HepG2 (cell line): Measurements from ENCODE around the gene XPR1. TPM values are rescaled to one million over a fixed set of nuclear protein-coding genes. Genes with fewer than 3 reads are reported as not detected.

Source experiments
- BCL3 ChIP-seq: sonication (generic); formaldehyde crosslinking; IDR thresholded peaks from 2 replicates; pipeline ENCODE4 v1.5.1; 2020; ENCODE audit warnings: mild to moderate bottlenecking, missing genetic modification reagents, moderate library complexity
- MIXL1 ChIP-seq: IDR thresholded peaks from 2 replicates; pipeline ENCODE4 v1.6.1; 2016
- NR2C2 ChIP-seq: sonication (generic); formaldehyde crosslinking; IDR thresholded peaks from 2 replicates; pipeline ENCODE4 v1.4.0; 2020; ENCODE audit warnings: missing genetic modification reagents, mild to moderate bottlenecking, moderate library complexity, borderline replicate concordance
- PRPF4 ChIP-seq: fragments of 200-400 bp; formaldehyde crosslinking; IDR thresholded peaks from 2 replicates; pipeline ENCODE4 v1.6.1; 2016; ENCODE audit warnings: low read length, low read depth; ENCODE audit not compliant: poor library complexity, severe bottlenecking
- RAD21 ChIP-seq: fragments of 450-650 bp; formaldehyde crosslinking; IDR thresholded peaks from 2 replicates; pipeline ENCODE4 v1.5.0; 2020; ENCODE audit warnings: mild to moderate bottlenecking
- SAP130 ChIP-seq: IDR thresholded peaks from 2 replicates; pipeline ENCODE4 v1.6.1; 2016; ENCODE audit warnings: low read depth
- TMF1 ChIP-seq: sonication (generic); formaldehyde crosslinking; IDR thresholded peaks from 2 replicates; pipeline ENCODE4 v1.8.1; 2022; ENCODE audit warnings: low read depth, missing genetic modification reagents
- ZNF260 ChIP-seq: sonication (generic); formaldehyde crosslinking; IDR thresholded peaks from 2 replicates; pipeline ENCODE4 v1.4.0; 2020; ENCODE audit warnings: missing genetic modification reagents, low read depth, mild to moderate bottlenecking, borderline replicate concordance
- ZNF510 ChIP-seq: sonication (generic); formaldehyde crosslinking; IDR thresholded peaks from 2 replicates; pipeline ENCODE4 v1.4.0; 2020; ENCODE audit warnings: low read depth, mild to moderate bottlenecking, missing genetic modification reagents
- ZNF770 ChIP-seq: sonication (generic); formaldehyde crosslinking; IDR thresholded peaks from 2 replicates; pipeline ENCODE4 v1.5.0; 2020; ENCODE audit warnings: mild to moderate bottlenecking, missing genetic modification reagents
- ZNF777 ChIP-seq: sonication (generic); formaldehyde crosslinking; IDR thresholded peaks from 2 replicates; pipeline ENCODE4 v1.4.0; 2020; ENCODE audit warnings: missing genetic modification reagents
- polyA plus RNA-seq, 8 experiments: library from polyadenylated mRNA; depleted of rRNA in 3 of 8; stranded (reverse) in 7 of 8; unstranded in 1 of 8; fragments of >200 nt; fragmentation: Illumina TruSeq in 4 of 8; extraction: Trizol in 4 of 8; gene quantifications; 2 replicates each; pipeline versions ENCODE4 v1.2.1 to v1.2.3, GENCODE V29; 2011 to 2016; ENCODE audit warnings: low read depth in 4 of 8, missing spikeins in 1 of 8, mixed read lengths in 1 of 8; ENCODE audit not compliant: insufficient read depth in 1 of 8
- total RNA-seq, 5 experiments: library from RNA; depleted of rRNA; stranded (reverse); fragments of >200 nt; fragmentation: Illumina TruSeq; extraction: Trizol; gene quantifications; 2 replicates each; pipeline ENCODE4 v1.2.3, GENCODE V29; 2016; ENCODE audit warnings: low read depth in 1 of 5
- TF ChIP-seq, protein P1 (sequence below): sonication (generic); formaldehyde crosslinking; IDR thresholded peaks from 2 replicates; pipeline ENCODE4 v1.5.0; 2020; ENCODE audit warnings: mild to moderate bottlenecking, missing genetic modification reagents, moderate library complexity
- TF ChIP-seq, protein P2 (sequence below): sonication (generic); formaldehyde crosslinking; IDR thresholded peaks from one replicate; pipeline ENCODE4 v1.5.1; 2020; ENCODE audit warnings: mild to moderate bottlenecking, missing genetic modification reagents; ENCODE audit errors: not compliant biosample characterization
- TF ChIP-seq, protein P3 (sequence below): sonication (generic); formaldehyde crosslinking; IDR thresholded peaks from 2 replicates; pipeline ENCODE4 v1.5.0; 2020; ENCODE audit warnings: missing genetic modification reagents

Gene XPR1
- total and polyA plus RNA-seq, 2 of the 13 experiments (the other 11 are each of a cell fraction or from before 2014, with no cell fraction given): 22.3 to 23.6 TPM

GRCh38 chr1:180881806-180882509 lies 250.1 kb downstream of the XPR1 start (continued):
- TF ChIP-seq, protein P1, sequence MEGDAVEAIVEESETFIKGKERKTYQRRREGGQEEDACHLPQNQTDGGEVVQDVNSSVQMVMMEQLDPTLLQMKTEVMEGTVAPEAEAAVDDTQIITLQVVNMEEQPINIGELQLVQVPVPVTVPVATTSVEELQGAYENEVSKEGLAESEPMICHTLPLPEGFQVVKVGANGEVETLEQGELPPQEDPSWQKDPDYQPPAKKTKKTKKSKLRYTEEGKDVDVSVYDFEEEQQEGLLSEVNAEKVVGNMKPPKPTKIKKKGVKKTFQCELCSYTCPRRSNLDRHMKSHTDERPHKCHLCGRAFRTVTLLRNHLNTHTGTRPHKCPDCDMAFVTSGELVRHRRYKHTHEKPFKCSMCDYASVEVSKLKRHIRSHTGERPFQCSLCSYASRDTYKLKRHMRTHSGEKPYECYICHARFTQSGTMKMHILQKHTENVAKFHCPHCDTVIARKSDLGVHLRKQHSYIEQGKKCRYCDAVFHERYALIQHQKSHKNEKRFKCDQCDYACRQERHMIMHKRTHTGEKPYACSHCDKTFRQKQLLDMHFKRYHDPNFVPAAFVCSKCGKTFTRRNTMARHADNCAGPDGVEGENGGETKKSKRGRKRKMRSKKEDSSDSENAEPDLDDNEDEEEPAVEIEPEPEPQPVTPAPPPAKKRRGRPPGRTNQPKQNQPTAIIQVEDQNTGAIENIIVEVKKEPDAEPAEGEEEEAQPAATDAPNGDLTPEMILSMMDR (CRISPR knock-in tag): peak; percentile 71
- TF ChIP-seq, protein P2, sequence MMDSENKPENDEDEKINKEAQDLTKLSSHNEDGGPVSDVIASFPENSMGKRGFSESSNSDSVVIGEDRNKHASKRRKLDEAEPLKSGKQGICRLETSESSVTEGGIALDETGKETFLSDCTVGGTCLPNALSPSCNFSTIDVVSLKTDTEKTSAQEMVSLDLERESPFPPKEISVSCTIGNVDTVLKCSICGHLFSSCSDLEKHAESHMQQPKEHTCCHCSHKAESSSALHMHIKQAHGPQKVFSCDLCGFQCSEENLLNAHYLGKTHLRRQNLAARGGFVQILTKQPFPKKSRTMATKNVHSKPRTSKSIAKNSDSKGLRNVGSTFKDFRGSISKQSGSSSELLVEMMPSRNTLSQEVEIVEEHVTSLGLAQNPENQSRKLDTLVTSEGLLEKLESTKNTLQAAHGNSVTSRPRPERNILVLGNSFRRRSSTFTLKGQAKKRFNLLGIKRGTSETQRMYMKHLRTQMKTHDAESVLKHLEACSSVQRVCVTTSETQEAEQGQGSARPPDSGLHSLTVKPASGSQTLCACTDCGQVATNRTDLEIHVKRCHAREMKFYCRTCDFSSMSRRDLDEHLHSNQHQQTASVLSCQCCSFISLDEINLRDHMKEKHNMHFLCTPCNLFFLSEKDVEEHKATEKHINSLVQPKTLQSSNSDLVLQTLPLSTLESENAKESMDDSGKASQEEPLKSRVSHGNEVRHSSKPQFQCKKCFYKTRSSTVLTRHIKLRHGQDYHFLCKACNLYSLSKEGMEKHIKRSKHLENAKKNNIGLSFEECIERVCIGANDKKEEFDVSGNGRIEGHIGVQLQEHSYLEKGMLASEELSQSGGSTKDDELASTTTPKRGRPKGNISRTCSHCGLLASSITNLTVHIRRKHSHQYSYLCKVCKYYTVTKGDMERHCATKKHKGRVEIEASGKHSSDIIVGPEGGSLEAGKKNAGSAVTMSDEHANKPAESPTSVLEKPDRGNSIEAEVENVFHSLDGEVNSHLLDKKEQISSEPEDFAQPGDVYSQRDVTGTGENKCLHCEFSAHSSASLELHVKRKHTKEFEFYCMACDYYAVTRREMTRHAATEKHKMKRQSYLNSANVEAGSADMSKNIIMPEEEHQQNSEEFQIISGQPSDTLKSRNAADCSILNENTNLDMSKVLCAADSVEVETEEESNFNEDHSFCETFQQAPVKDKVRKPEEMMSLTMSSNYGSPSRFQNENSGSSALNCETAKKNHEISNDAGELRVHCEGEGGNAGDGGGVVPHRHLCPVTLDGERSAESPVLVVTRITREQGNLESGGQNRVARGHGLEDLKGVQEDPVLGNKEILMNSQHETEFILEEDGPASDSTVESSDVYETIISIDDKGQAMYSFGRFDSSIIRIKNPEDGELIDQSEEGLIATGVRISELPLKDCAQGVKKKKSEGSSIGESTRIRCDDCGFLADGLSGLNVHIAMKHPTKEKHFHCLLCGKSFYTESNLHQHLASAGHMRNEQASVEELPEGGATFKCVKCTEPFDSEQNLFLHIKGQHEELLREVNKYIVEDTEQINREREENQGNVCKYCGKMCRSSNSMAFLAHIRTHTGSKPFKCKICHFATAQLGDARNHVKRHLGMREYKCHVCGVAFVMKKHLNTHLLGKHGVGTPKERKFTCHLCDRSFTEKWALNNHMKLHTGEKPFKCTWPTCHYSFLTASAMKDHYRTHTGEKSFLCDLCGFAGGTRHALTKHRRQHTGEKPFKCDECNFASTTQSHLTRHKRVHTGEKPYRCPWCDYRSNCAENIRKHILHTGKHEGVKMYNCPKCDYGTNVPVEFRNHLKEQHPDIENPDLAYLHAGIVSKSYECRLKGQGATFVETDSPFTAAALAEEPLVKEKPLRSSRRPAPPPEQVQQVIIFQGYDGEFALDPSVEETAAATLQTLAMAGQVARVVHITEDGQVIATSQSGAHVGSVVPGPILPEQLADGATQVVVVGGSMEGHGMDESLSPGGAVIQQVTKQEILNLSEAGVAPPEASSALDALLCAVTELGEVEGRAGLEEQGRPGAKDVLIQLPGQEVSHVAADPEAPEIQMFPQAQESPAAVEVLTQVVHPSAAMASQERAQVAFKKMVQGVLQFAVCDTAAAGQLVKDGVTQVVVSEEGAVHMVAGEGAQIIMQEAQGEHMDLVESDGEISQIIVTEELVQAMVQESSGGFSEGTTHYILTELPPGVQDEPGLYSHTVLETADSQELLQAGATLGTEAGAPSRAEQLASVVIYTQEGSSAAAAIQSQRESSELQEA: no peak
- peak; percentile 62; the same call in 1 of the 2 replicates for TF ChIP-seq MIXL1 (CRISPR knock-in tag)
- TF ChIP-seq ZNF777: no peak
- TF ChIP-seq ZNF260 (CRISPR knock-in tag): no peak
- no peak for TF ChIP-seq ZNF510 (CRISPR knock-in tag)
- no peak for TF ChIP-seq NR2C2
- TF ChIP-seq RAD21 (CRISPR knock-in tag): peak; percentile 42; the same call in 1 of the 2 replicates
- TF ChIP-seq ZNF770 (CRISPR knock-in tag): no peak
- TF ChIP-seq, protein P3, sequence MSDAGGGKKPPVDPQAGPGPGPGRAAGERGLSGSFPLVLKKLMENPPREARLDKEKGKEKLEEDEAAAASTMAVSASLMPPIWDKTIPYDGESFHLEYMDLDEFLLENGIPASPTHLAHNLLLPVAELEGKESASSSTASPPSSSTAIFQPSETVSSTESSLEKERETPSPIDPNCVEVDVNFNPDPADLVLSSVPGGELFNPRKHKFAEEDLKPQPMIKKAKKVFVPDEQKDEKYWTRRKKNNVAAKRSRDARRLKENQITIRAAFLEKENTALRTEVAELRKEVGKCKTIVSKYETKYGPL (CRISPR knock-in tag): no peak
- TF ChIP-seq PRPF4: no peak
- no peak for TF ChIP-seq SAP130 (CRISPR knock-in tag)
- TF ChIP-seq TMF1 (CRISPR knock-in tag): no peak
- no peak for TF ChIP-seq BCL3 (CRISPR knock-in tag)
